Psoas muscle (tissue), 8 donors: Measurements from ENCODE around the gene MALRD1. TPM values are rescaled to one million over a fixed set of nuclear protein-coding genes. Genes with fewer than 3 reads are reported as not detected.

Experiments
- ATAC-seq, 4 donors: fragments of 200-7000 bp; cut with Tn5 transposase; one replicate each; pipeline ENCODE4 v1.9.1; 2020; ENCODE audit warnings: moderate library complexity in 3 of 4, mild to moderate bottlenecking in 2 of 4
- DNase-seq, 2 donors: peaks; one replicate each; pipeline ENCODE4 v3.0.0-alpha.2; 2020
- H3K27ac ChIP-seq: fragments of 200-600 bp; one replicate; pipeline ENCODE4 v1.8.0; 2022
- H3K27me3 ChIP-seq, 3 donors: fragments of 200-600 bp in 1 of 3; one replicate each; pipeline versions ENCODE4 v1.6.1 to v1.8.0; 2013 to 2022; ENCODE audit warnings: low read length in 2 of 3, mild to moderate bottlenecking in 2 of 3, moderate library complexity in 1 of 3; ENCODE audit not compliant: insufficient read depth in 3 of 3
- H3K36me3 ChIP-seq, 2 donors: fragments of 200-600 bp in 1 of 2; one replicate each; pipeline versions ENCODE4 v1.6.1 to v1.8.0; 2013 to 2022; ENCODE audit warnings: low read depth in 1 of 2, mild to moderate bottlenecking in 1 of 2, moderate library complexity in 1 of 2; ENCODE audit not compliant: insufficient read depth in 1 of 2
- H3K4me1 ChIP-seq: fragments of 200-600 bp; one replicate; pipeline ENCODE4 v1.8.0; 2022
- H3K4me3 ChIP-seq: fragments of 200-600 bp; one replicate; pipeline ENCODE4 v1.8.0; 2022; ENCODE audit warnings: mild to moderate bottlenecking
- H3K9me3 ChIP-seq: fragments of 200-600 bp; one replicate; pipeline ENCODE4 v1.8.0; 2022
- WGBS, 3 donors: extraction: QIAGEN DNeasy Blood & Tissue Kit; methylation state at CpG; one replicate each; pipeline versions ENCODE4 v1.1.6 to v1.1.7; 2013; 5-methylcytosine and 5-hydroxymethylcytosine counted together
- intact Hi-C, 2 donors: fragments of 100-400 bp; cut with DNase I; formaldehyde crosslinking; loops; one replicate each; pipeline versions ENCODE4 v1.11.0 to v1.14.2; 2022
- polyA plus RNA-seq, 3 donors: library from polyadenylated mRNA; stranded (reverse); fragments of 200-250 nt; gene quantifications; one replicate each; pipeline ENCODE4 v1.2.3, GENCODE V29; 2013
- total RNA-seq, 4 donors: library from RNA; stranded (reverse); fragmentation: NEBNext Ultra II Directional in 2 of 4; extraction: Animal tissue kit (Norgen Biotek cat#: 25700) in 2 of 4; gene quantifications; one replicate each; pipeline versions ENCODE4 v1.2.1 to v1.2.4, GENCODE V29; 2021 to 2023
- TF ChIP-seq, protein P1 (sequence below): fragments of 200-600 bp; IDR thresholded peaks from one replicate; pipeline ENCODE4 v1.8.0; 2022; ENCODE audit warnings: antibody characterized with exemption
- donor health status: healthy with polysubstance abuse.
- donor health status: DM: no; HTN: no; CAD: no; lungs with moderate emphysema.
- donor health status: Bipolar disorder and iron deficiency.
- donor health status: healthy.
- donor health status: DM: yes; HTN: yes; CAD: no.
- donor health status: DM: no; HTN: no; CAD: no.
- donor health status: DM: no; HTN: no; CAD: no.
- donor health status: DM: yes; HTN: yes; CAD: no.

The MALRD1 gene
- total and polyA plus RNA-seq, 7 donors: 0.12 to 0.39 (median 0.27) TPM; not detected in 3

- Histone ChIP-seq H3K9me3 (no peaks in the 10 kb centered on the region), H3K4me1 (no peaks in the 10 kb centered on the region), H3K36me3 (no peaks in the 10 kb centered on the region), H3K27me3 (no peaks in the 10 kb centered on the region), H3K27ac (no peak overlapping the region), H3K4me3 (no peak overlapping the region)
- no peak for DNase-seq
- WGBS, 3 donors: 27 to 42% (median 34%) methylated on average over 3 of the region's 3 CpGs
- TF ChIP-seq, protein P1, sequence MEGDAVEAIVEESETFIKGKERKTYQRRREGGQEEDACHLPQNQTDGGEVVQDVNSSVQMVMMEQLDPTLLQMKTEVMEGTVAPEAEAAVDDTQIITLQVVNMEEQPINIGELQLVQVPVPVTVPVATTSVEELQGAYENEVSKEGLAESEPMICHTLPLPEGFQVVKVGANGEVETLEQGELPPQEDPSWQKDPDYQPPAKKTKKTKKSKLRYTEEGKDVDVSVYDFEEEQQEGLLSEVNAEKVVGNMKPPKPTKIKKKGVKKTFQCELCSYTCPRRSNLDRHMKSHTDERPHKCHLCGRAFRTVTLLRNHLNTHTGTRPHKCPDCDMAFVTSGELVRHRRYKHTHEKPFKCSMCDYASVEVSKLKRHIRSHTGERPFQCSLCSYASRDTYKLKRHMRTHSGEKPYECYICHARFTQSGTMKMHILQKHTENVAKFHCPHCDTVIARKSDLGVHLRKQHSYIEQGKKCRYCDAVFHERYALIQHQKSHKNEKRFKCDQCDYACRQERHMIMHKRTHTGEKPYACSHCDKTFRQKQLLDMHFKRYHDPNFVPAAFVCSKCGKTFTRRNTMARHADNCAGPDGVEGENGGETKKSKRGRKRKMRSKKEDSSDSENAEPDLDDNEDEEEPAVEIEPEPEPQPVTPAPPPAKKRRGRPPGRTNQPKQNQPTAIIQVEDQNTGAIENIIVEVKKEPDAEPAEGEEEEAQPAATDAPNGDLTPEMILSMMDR: no peak
- intact Hi-C loops: no loop called here
- no peak for ATAC-seq
These were observed 7.4 kb upstream of the MALRD1 start for GRCh38 chr10:19041171-19041570.

DNA sequence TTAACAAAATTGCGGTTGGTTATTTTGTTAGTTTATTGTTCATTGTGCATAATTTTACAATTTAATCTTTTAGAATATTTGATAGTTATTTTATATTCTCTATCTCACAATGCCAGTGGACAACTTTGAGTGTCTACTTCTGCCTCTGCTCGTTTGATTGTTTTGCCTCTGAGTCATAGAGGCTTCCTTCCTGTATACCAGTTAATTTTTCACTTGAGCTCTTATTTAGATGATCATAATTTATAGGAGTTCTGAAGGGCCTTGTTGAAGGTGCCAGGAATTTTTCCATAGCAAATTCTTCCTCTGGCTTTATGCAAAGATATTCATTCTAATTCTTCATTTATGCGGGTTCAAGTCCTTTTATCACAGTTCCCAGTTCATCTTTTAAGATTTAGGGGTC, 5.2 kb upstream of the MALRD1 start:
- intact Hi-C loops: no loop called here
- Histone ChIP-seq H3K9me3 (no peaks in the 10 kb centered on the region), H3K27ac (no peak overlapping the region), H3K4me1 (no peaks in the 10 kb centered on the region), H3K4me3 (no peak overlapping the region), H3K27me3 (no peaks in the 10 kb centered on the region), H3K36me3 (no peaks in the 10 kb centered on the region)
- no peak for DNase-seq
- WGBS, 3 donors: 70 to 72% (median 71%) methylated on average over 3 of the region's 3 CpGs
- no peak for ATAC-seq
- TF ChIP-seq, protein P1: no peak

DNA sequence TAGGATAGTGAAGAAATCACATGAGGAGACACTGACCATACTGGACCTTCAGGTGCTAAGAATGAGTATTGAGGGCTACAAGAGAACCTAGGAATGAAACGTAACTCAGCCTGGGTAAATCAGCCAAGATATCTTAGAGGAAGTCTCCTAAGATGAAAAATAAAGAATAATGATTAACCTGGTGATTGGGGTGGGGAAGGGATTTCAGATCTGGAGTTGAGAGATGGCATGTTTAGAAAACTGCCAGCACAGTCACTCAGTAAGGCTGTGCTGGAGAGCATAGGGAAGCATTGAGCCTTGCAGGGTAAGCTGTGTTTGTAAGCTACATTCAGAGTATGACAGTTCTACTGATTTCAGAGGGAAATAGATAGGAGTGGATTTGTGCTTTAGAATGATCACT, 1.9 kb upstream of the MALRD1 start:
- intact Hi-C loops: no loop called here
- ATAC-seq: no peak
- no peaks in the 10 kb centered on the region for H3K36me3 ChIP-seq
- TF ChIP-seq, protein P1: no peak
- no peaks in the 10 kb centered on the region for H3K9me3 ChIP-seq
- WGBS, 3 donors: 76% methylated on average over 1 of the region's 1 CpG
- no peak for DNase-seq
- H3K27ac ChIP-seq: no peak overlapping the region
- no peaks in the 10 kb centered on the region for H3K27me3 ChIP-seq
- H3K4me1 ChIP-seq: no peaks in the 10 kb centered on the region
- H3K4me3 ChIP-seq: no peak overlapping the region

GRCh38 chr10:19048891-19049290, 290 bp downstream of the MALRD1 start:
- intact Hi-C loops: no loop called here
- 19 to 29% (median 21%) methylated on average over 3 of the region's 3 CpGs for WGBS, 3 donors

GRCh38 chr10:19049567-19049966, 966 bp downstream of the MALRD1 start:
- intact Hi-C loops: no loop called here
- Histone ChIP-seq H3K27me3 (no peaks in the 10 kb centered on the region), H3K27ac (no peak overlapping the region), H3K9me3 (no peaks in the 10 kb centered on the region), H3K4me1 (no peaks in the 10 kb centered on the region), H3K36me3 (no peaks in the 10 kb centered on the region), H3K4me3 (no peak overlapping the region)
- WGBS, 3 donors: 84 to 91% (median 86%) methylated on average over 2 of the region's 2 CpGs
- DNase-seq: no peak
- TF ChIP-seq, protein P1: no peak
- no peak for ATAC-seq

More at GRCh38 chr10:19048891-19049290, 290 bp downstream of the MALRD1 start:
- Histone ChIP-seq H3K27ac (no peak overlapping the region), H3K4me3 (no peak overlapping the region), H3K36me3 (no peaks in the 10 kb centered on the region), H3K27me3 (no peaks in the 10 kb centered on the region), H3K4me1 (no peaks in the 10 kb centered on the region), H3K9me3 (no peaks in the 10 kb centered on the region)
- DNase-seq (no peak), ATAC-seq (no peak)
- TF ChIP-seq, protein P1: no peak
